ENCODE data around the gene EIF2B2. TPM values are rescaled to one million over a fixed set of nuclear protein-coding genes. Genes with fewer than 3 reads are reported as not detected.

Gene EIF2B2
- total RNA-seq, 4 donors from 2014 or later, result 37.0 to 45.6 (median 37.9) TPM

DNA sequence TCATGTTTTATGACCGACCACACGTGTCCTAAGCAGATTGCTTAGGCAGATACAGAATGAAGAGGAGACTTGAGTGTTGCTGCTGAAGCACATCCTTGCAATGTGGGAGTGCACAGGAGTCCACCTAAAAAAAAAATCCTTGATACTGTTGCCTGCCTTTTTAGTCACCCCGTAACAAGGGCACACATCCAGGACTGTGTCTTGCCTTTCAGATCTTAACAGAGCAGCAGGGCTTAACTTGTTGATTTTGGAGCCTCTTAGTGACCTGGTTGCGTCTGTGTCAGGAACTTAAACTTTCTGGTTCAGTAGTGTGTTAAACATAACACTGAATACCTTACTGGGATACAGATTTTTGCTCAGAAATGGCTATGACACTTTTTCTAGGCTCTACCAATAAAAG is 6.5 kb downstream of the EIF2B2 start:
- no peak for DNase-seq (ENCODE audit: low spot score in 2 of 2)
- intact Hi-C loops (cut with DNase I; ENCODE audit: low total_unique reads), result no loop called here
- H3K4me3 ChIP-seq (ENCODE audit: low read depth, poor library complexity, severe bottlenecking), result no peak overlapping the region
- TF ChIP-seq, protein P1, sequence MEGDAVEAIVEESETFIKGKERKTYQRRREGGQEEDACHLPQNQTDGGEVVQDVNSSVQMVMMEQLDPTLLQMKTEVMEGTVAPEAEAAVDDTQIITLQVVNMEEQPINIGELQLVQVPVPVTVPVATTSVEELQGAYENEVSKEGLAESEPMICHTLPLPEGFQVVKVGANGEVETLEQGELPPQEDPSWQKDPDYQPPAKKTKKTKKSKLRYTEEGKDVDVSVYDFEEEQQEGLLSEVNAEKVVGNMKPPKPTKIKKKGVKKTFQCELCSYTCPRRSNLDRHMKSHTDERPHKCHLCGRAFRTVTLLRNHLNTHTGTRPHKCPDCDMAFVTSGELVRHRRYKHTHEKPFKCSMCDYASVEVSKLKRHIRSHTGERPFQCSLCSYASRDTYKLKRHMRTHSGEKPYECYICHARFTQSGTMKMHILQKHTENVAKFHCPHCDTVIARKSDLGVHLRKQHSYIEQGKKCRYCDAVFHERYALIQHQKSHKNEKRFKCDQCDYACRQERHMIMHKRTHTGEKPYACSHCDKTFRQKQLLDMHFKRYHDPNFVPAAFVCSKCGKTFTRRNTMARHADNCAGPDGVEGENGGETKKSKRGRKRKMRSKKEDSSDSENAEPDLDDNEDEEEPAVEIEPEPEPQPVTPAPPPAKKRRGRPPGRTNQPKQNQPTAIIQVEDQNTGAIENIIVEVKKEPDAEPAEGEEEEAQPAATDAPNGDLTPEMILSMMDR (IDR thresholded peaks at IDR 0.05), result no peak
- TF ChIP-seq POLR2A (IDR thresholded peaks at IDR 0.05), result no peak
- WGBS, 2 donors, result 63 to 82% methylated on average over 4 of the region's 4 CpGs

DNA sequence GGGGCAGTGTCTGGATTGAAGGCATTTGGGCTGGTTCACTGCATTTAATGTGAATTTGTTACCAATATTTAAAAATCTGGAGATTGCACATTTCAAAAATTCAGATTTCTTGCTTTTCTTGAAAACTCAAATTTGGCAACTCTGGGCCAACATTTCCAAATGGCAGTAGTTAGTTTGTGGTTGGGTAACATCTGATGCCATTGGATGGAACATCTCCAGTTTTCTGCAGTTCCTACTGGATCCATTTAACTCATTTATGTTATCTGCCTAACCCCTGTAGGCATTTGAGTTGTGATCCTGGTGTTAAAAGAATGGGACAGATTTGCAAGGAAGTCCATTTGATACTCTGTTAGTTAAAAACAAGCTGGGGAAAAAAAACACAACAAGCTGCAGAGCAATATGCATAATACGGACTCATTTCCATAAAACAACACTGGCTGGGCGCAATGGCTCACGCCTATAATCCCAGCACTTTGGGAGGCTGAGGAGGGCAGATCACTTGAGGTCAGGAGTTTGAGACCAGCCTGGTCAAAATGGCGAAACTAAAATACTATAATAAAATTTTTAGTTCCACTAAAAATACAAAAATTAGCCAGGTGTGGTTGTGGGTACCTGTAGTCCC is 7.9 kb downstream of the EIF2B2 start:
- WGBS, 2 donors, result 92 to 97% methylated on average over 4 of the region's 4 CpGs
- no peak for DNase-seq (ENCODE audit: low spot score in 2 of 2)
- TF ChIP-seq, protein P1 (IDR thresholded peaks at IDR 0.05), result no peak
- TF ChIP-seq POLR2A (IDR thresholded peaks at IDR 0.05), result no peak
- H3K4me3 ChIP-seq (ENCODE audit: low read depth, poor library complexity, severe bottlenecking), result no peak overlapping the region
- intact Hi-C loops (cut with DNase I; ENCODE audit: low total_unique reads), result no loop called here

DNA sequence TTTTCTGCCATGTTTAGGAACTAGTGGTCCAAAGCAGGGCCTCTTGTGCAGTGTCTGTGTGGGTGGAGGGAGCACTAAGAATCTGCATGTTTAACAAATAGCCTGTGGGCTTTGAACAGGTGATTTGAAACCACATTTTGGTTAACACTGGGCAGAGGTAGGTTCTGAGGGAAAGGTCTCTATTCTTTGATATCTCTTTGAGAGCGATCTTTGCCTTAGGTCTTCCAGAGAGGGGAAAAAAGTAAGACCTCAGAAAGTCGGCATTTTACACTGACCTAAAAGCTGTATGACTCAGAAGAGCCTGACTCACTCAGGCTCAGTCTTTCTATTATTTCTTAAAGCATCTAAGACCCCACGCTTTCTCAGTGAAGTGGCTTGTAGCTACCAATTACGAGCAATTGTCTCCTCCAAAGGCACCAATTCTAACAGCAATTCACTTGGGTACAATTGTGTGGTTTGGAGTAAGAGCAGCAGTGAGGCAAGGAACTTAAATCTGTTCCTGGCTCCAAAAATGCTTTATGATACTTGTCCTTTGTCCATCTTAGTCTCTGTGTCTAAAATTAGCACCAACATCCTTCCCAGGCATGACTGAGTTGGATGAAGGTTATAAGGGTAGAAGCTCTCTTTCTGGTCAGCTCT is 8.8 kb downstream of the EIF2B2 start:
- 58 to 61% methylated on average over 4 of the region's 4 CpGs for WGBS, 2 donors
- TF ChIP-seq, protein P1 (IDR thresholded peaks at IDR 0.05), result no peak
- no peak for TF ChIP-seq POLR2A (IDR thresholded peaks at IDR 0.05)
- intact Hi-C loops (cut with DNase I; ENCODE audit: low total_unique reads), result no loop called here

DNA sequence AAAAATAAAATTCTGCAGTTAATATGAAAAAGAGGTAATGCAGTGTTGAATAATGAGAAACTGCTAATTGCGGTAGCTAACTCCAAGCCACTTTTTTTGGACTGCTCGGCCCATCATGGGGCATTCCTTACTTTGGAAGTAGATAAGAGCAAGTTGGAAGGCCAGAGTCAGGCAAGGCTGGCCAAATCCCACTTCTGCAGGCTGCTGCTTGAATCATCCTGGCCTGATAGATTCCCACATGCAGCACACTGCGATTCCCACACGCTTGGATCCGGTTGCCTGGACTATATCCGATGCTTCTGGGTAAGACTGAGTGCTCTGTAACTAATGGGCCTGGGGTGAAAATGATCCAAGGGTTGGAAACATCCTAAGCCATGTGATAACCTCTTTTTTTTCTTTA is 10.6 kb downstream of the EIF2B2 start:
- WGBS, 2 donors, result 86% methylated on average over 6 of the region's 6 CpGs
- TF ChIP-seq, protein P1 (IDR thresholded peaks at IDR 0.05), result no peak
- TF ChIP-seq POLR2A (IDR thresholded peaks at IDR 0.05), result no peak
- intact Hi-C loops (cut with DNase I; ENCODE audit: low total_unique reads), result no loop called here
- no peak overlapping the region for H3K4me3 ChIP-seq (ENCODE audit: low read depth, poor library complexity, severe bottlenecking)
- DNase-seq (ENCODE audit: low spot score in 2 of 2), result no peak

More for the DNA sequence above, 8.8 kb downstream of the EIF2B2 start:
- DNase-seq (ENCODE audit: low spot score in 2 of 2), result no peak
- H3K4me3 ChIP-seq (ENCODE audit: low read depth, poor library complexity, severe bottlenecking), result no peak overlapping the region

DNA sequence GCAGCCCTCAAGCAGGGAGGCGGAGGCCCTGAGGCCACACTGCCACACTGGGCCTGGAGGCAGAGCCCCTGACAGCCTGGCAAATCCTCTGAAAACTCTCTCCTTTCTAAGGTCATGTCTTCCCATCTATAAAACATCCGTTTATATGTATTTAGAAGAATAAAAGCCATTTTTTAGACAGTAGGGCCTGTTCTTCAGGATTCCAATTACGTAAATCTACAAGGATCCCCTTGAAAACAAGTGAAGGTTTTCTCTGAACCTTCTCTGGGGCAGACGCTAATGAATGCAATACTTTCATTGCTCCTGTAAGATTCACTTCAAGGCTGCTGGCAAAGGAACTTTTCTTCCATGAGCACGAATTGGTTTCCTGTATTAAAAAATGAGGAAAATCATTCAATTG is 12.8 kb downstream of the EIF2B2 start:
- WGBS, 2 donors, result 78 to 83% methylated on average over 5 of the region's 5 CpGs
- TF ChIP-seq, protein P1 (IDR thresholded peaks at IDR 0.05), result no peak
- TF ChIP-seq POLR2A (IDR thresholded peaks at IDR 0.05), result no peak
- intact Hi-C loops (cut with DNase I; ENCODE audit: low total_unique reads), result no loop called here
- no peak for DNase-seq (ENCODE audit: low spot score in 2 of 2)
- H3K4me3 ChIP-seq (ENCODE audit: low read depth, poor library complexity, severe bottlenecking), result no peak overlapping the region

All from lower leg skin (tissue), 4 donors.